NB4 (cell line): ENCODE results near the gene COPS7A.

ENCODE experiments used
- CTCF ChIP-seq: IDR thresholded peaks from one replicate; pipeline ENCODE4 v1.5.1; 2012; ENCODE audit warnings: low read depth, low read length
- MAX ChIP-seq: IDR thresholded peaks from 2 replicates; pipeline ENCODE4 v1.6.1; 2011; ENCODE audit warnings: low read depth, low read length
- MYC ChIP-seq: IDR thresholded peaks from 2 replicates; pipeline ENCODE4 v1.6.1; 2011; ENCODE audit warnings: low read depth, low read length
- POLR2A ChIP-seq: IDR thresholded peaks from 2 replicates; pipeline ENCODE4 v1.6.1; 2011; ENCODE audit warnings: mild to moderate bottlenecking; ENCODE audit not compliant: insufficient read length; ENCODE audit errors: extremely low read depth

- TF ChIP-seq CTCF (no peak), POLR2A (no peak), MAX (no peak), MYC (no peak)
Measured at GRCh38 chr12:6779708-6780432, 56.0 kb downstream of the COPS7A start.
